NCI-H1694 (cell line): ENCODE results near the gene AFF3.

Source experiments
- DNase-seq: peaks from one replicate; lab custom pipeline; 2025; lab: John Stamatoyannopoulos, UW

Gene AFF3

GRCh38 chr2:100071335-100072043 is 70.9 kb downstream of the AFF3 start:
- no peak for DNase-seq

DNA sequence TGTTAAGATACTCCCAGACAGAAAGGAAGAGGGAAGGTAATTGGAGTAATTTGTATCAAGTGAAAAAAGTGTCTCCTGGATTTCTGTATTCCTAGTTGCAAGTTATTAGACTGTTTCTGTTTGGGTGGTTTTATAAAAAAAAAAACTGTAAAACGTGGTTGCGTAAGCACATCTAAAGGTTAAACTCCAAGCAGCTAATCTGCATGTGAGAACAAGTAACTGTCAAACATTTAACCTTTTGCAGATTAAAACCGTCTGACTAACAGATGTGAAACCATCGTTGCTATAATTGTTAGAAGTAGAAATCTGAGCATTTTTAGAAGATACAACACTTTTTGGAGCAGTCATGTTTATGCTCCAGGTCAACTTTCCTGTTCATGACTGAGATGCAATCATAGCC is 72.3 kb downstream of the AFF3 start:
- DNase-seq, result no peak

GRCh38 chr2:100068395-100068794 is 74.0 kb downstream of the AFF3 start:
- no peak for DNase-seq

- no peak for DNase-seq
These were observed 74.6 kb downstream of the AFF3 start for GRCh38 chr2:100067784-100068183.

- no peak for DNase-seq
These were observed 75.5 kb downstream of the AFF3 start for GRCh38 chr2:100066856-100067255.

DNA sequence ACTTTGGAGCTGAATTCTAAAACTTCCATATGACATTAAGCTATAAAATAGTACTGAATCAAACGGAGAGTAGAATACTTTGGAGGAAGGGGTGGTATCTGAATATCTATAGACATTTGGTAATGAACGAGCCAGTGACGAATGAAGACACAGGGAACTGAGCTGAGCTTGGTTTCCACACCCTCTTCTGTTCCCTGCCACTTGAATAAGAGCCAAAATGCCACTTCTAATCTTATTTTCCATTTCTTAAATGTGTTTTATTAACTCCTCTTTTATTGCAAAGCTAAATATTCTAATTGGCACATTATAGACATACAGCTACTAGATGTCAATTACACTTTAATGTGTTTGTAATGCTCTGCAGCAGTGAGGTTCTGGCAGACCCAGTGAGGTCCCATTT is 76.1 kb downstream of the AFF3 start:
- DNase-seq, result no peak

DNA sequence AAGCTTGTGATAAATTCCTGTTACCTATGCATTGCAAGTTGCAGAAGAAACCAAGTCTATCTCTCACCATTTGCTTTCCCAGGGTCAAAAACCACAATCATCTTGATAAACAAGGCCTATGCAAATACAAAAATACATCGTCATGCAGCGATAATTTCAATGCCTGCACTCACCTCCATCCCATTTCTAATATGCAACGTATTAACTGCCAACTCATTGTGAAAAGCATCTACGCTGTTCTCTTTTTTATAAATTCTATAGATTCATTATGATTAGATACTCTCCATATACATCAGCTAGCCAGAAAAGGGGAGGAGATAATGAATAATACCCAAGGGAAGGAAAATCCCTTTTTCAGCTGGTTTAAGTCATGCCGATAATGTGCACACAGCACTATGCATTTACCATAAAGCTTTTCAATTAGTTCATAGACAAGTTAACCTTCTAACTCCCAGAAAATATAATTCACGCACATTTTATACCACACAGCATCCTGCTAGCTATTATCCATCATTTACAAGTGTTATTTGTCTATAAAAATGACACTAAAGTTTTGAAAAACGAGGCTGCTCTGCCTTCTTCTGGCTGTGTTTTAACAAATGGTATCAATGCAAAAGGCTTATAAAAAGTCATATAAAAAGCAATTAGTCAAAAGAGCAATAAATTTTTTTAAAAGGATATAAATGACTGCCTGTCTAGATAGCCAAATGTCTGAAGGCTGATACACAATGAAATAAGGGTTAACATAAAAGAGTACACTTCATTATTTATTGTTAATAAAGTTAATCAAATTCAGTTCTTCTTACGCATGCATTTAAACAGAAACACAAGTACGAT is 77.6 kb downstream of the AFF3 start:
- no peak for DNase-seq

GRCh38 chr2:100064165-100064564 is 78.2 kb downstream of the AFF3 start:
- DNase-seq, result no peak

- no peak for DNase-seq
These were observed 78.9 kb downstream of the AFF3 start for GRCh38 chr2:100063459-100063953.

GRCh38 chr2:100062336-100062735 is 80.1 kb downstream of the AFF3 start:
- no peak for DNase-seq

GRCh38 chr2:100060875-100061274 is 81.5 kb downstream of the AFF3 start:
- DNase-seq, result no peak

GRCh38 chr2:100059638-100060037 is 82.8 kb downstream of the AFF3 start:
- DNase-seq, result no peak

DNA sequence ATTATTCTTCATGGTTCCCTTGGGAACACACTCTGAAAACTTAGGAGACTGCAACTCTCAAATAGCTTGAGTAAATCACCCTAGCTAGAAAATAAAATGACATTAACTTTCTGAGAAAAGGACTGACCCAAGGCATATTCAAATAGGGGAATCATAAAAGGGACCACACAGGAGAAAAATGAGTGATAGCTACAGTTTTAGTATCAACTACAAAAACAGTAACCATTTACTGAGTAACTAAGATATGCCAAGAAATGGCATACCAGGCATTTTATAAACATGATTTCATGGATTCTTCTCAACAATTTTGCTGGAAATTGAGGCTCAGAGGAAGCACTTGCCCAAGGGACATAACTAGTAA is 84.5 kb downstream of the AFF3 start:
- DNase-seq, result no peak

- DNase-seq, result no peak
These were observed 88.0 kb downstream of the AFF3 start for GRCh38 chr2:100054426-100054825.

- no peak for DNase-seq
These were observed 89.1 kb downstream of the AFF3 start for GRCh38 chr2:100053087-100053885.

DNA sequence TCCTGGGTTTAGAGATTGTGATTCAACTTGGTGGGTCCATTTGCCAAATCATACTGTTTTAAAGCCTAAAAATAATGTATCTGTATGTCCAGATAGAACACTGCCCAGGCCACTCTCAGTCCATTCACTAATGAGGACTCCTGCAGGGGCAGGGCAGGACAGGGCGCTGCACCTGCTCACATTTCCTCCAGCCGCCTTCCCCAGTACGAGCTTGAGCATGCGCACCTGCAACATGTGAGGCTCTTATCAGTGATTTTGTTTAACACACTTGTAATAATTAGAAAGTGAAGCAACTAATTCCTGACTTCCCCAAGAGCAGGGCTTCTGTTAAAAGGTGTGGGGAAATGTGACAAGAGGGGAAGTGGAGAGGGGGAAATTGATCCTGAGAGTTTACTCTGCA is 89.7 kb downstream of the AFF3 start:
- no peak for DNase-seq

DNA sequence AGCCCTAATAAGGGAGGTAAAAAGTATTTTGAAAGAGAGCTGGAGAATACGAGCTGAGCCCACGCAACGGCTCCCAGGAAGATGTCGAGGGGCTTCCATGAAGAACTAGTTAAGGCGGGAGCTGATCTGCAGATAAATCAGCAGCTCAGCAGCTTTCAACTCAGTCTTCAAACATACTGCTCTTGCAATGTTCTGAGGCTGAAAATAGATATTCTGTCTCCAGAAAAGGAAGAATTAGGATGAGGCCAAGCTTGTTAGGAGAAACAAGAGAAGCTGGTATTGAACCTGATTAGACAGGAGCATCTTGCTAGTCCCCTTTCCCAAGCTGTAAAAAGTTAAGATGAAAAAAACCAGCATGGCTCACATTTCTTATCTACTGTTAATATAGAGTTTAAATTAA is 91.1 kb downstream of the AFF3 start:
- DNase-seq, result no peak

- DNase-seq, result no peak
These were observed 91.7 kb downstream of the AFF3 start for GRCh38 chr2:100050685-100051084.

DNA sequence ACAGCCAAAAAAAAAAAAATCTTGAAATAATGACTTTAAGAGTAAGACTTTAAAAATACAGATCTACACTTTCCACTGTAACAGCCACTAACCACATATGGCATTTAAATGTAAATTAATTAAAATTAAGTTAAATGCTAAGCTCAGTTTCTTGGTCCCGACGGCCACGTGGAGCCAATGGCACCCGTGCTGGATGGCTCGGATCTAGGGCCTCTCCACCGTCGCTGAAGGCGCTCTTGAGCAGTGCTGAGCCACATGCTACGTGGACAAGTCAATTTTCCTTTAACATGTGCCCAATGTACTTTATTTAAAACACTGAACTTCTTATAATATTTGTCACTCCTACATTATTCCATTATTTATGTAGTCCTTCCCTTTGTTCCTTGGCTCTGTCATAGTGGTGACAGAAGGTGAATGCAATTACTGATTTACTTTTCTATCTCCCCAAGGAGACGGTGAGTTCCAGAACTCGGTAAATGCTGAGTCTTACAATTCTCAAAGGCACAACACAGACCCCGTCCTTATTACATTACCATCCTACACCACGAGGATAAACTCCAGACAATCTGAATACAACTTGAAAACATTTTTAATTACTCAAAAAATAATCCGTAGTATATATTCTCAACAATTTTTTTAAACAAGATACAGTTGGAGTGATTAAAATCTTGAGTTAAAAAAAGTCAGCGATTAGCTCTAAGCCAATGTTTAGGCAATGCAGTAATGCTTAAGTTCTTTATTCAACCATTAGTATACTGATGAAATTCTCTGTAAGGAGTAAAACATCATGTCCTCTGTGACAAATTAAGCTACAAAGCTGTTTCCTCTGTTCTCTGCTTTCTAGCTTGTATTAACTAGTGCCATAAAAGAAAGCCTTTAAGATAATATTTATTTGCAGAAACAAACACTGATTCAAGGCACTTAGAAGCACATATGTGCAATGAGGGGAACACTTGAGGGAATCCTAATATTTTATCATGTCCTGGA is 95.1 kb downstream of the AFF3 start:
- no peak for DNase-seq

DNA sequence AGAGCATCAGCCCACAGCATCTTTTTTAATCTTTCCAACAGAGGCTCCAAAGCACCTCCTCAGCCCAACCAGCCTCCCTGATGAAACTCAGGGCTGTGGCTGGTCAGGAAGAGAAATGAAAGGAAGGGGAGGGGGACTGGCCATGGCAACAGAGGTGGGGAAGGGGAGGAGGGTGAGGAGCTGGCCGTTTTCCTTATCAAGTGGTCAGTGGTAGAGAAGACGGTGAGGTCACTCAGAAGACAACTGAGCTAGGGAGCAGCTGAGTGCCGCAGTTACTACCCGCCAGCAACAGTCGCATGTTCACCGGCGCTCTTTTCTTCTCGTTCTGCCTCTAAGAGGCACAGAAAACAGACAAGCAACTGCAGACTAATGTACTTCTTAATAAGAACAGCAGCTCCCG is 97.4 kb downstream of the AFF3 start:
- DNase-seq, result no peak

- no peak for DNase-seq
These were observed 98.5 kb downstream of the AFF3 start for GRCh38 chr2:100043891-100044255.
